Stimulated activated CD8-positive, alpha-beta memory T cell treated with anti-CD3 and anti-CD28 coated beads, Interleukin-2, amount 100 ng/mL, for 1 hour (primary cell): ENCODE measurements around the gene RCC2.

Experiments used
- DNase-seq, 2 donors: peaks; one replicate each; pipeline ENCODE4 v3.0.0-alpha.2; 2020; ENCODE audit warnings: low read depth in 2 of 2

Gene RCC2

DNA sequence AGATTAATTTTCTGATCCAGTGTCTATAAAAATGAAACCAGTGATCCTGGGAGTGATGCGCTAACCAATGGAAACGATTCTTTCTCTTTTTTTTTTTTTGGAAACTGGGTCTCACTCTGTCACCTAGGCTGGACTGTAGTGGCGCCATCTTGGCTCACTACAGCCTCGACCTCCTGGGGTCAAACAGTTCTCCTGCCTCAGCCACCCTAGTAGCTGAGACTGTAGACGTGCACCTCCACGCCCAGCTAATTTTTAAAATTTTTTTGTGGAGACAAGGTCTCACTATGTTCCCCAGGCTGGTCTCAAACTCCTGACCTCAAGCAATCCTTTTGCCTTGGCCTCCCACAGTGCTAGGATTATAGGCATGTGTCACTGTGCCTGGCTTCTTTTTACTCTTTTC, 3.4 kb upstream of the RCC2 start:
- no peak for DNase-seq

DNA sequence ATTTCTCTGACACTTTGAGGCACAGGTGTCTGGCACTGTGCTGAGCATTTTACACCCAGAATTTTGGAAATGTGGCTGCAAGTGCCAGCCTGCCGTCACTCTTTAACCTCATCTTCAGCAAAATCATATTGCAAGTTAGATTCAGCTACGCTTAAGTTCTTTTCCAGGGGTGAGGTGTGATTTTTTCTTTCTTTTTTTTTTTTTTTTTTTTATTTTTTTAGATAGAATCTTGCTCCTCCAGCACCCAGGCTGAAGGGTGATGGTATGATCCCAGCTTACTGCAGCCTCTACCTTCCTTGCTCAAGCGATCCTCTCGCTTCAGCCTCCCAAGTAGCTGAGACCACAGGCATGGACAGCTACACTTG, 2.5 kb upstream of the RCC2 start:
- DNase-seq = no peak

DNA sequence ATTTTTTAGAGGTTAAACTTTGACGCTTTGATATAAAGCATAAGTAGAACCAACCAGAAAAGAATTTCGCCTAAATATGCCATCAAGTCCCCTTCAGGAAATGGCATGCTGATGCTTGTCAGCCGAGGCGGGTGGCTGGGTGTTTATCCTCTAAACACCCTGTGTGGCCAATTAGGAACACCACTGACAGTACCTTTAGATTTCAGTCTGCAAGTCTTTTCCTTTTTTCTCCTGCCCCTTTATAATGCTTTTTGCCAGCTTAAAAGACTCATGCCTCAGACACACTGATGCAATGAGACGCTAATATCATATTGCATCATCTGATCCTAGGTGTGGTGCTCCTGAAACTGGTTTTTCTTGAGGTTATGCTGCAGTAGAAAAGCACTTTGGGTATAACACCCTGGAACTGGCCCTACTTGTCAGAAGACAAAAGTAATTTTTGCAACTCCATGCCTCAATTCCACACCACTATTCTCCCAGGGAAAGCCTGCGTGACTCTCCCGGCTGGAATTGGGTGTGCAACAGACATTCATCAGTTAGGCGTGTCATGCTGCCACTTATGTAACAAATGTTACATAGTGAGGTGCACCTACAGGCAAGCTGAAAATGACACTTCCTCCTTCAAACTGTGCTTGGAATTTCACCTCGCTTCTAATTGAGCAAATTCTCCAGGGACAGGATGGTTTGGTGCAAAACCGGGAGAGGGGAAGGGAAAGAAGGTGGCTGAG, 2.0 kb upstream of the RCC2 start:
- no peak for DNase-seq

DNA sequence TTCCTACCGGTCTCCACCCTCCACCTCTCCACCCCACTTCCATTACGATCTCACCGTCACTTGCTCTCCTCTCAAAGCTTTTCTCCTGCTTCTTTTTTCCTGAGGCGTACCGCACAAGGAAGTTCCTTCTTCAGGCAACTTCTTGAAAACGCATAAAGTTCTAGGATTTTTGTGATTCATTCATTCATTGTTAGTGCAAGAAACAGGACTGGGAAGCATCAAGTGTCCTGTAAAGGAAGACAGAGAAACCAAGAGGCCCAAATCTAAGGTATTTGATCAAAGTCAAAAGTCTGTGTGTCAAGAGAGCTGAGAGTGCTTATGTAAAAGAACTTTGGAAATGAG, 1.3 kb upstream of the RCC2 start:
- DNase-seq = no peak

DNA sequence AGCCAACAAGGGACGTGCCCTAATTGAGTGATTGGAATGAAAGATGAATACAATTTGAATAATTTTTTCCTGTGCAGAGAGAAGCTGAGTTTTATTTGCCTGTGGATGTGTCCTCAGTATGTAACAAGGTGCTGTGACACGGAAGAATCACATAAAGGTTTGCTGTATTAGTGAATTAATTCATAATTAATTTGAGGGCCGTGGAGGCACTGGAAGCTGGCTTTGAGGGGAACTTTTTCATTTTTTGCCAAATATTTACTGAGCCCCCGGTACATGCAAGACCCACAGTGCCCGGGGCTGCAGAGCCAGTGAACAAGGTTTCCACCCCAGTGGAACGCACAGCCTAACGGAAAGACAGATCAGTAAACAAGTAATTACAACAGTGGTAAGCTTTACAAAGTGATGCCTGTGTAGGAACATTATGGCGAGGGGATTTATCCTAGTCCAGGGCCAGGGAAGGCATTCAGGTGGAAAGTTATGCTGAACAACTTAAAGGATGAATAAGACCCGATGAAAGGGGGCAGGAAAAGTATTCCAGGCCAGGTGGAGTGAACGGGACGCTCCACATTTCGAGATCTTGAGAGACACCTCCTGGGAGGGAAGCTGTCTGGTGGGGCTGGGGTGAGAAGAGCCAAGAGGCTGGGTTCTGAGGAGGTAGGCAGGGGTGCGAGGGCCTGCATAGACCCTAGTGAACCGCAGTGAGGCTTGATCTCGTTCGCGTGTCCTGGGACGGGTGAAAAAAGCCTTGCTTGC, 773 bp upstream of the RCC2 start:
- no peak for DNase-seq

DNA sequence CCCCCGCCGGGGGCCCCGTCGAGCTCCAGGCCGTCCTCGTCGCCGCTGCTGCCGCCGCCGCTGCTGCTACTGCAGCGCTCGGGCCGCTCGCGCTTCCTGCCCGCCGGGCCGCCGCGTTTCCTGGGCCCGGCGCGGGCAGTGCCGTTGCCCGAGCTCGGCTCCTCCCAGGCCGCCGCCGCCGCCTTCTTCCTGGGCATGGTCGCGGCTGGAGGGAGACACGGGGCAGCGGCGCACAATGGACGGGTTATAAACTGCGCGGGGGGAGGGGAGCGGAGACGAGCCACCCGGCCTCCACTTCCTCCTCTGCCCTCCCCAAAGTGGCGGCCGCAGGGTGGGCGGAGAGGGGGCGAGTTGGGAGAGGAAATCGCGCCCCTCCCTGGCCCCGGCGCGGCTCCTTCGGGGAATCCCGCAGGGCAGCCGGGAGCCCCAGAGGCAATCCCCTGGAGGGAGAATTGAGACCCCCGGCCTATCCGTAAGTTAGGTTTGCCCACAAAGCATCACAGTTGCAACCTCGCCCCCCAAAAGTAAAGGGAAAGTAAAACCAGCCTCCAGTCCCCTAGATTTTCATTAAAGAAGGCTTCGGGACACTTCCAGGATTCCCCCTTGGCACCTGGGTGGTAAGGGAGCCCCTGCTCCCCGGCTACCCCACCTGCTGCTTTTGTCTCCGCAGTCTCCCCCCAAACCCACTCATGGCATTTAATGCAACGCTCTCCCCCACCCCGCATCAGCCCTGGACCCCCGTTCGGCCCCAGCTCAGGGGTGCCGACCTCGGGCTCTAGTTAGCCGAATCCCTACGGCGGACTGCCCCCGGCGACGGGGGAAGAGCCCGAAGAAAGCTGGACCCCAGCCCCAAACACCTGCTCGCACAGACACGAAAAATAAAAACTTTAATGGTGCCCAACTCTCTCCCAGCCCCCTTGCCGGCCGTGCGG, 893 bp downstream of the RCC2 start:
- peak in 1 of 2 donors; percentile 39 for DNase-seq

DNA sequence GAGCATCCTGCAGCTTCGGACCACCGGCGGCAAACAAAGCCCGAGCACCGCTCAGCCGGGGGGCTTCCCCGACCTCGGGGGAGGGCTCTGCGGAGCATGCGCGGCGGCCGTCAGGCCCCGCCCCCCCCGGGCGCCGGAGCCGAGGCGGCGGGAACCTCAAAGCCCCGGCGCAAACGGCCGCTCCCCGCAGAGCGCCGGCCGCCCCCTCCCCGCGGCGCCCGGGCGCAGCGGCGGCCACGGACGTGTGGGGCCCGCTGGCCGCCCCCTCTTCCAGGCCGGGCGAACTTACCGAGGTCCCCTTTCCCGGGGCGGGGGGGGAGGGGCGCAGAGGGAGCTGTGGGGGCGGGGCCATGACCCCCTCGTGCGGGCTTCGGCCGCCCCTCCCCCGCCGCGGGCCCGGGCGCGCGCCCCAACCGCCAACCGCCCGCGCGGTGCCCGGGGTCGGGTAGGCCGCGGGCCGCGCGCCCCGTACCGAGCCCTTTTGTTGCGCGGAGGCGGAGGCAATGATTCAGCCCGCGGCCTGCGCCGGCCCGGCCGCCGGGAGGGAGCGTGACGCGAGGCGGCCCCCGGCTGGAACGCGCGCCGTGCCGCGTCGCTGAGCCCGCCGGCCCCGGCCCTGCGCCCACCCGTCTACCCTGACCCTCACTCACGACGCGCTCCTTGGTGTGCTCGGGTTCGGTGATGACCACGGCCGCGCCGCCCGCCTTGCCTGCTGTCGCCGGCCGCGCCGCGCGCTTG, 1.7 kb downstream of the RCC2 start:
- peak in 1 of 2 donors; percentile 30 for DNase-seq

DNA sequence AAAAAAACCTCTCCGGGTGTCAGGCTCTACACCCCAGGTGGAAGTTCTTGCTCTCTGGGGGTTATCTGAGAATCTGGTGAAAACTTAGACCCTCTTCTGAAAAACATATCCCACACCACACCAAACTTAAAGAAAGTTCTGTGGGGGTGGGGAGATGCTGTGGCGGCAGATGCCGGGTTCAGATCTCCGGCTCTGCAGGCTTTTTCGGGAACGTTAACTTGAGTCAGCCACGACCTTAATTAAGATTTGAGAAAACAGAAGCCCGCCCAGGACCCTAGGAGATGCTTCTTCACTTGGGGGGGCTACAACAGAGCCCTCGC, 2.3 kb downstream of the RCC2 start:
- DNase-seq = no peak

DNA sequence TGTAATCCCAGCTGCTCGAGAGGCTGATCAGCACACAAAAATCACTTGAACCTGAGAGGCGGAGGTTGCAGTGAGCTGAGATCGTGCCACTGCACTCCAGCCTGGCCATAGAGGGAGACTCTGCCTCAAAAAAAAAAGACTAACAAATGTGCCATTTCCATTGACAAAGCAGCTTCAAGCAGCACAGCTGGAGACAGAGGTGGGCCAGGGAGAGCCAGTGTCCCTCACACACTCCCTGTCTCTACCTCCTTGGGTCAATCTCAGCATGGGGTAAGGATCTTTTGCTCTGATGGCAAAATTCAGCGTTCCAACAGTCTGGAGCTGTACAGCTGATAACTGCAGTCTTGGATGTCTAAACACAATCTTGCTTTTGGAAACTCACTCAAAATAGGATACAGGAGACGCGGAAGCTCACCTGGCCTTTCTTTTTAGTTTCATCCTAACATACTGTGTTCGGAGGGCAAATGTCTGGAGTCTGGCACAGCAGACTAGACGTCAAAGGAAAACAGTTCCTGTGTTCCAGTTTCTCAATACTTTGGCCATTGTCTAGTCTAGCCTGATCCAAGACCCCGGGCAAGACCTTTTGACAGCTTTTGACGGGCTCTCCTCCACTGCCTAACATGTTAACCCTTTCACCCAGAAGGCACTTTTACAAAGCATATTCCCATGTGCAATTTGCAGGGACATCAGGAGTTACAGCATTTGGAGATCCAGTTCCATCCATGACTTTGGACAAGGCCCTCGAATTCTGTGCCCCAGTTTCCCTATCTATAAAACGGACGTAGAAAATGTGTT, 2.9 kb downstream of the RCC2 start:
- DNase-seq = no peak

DNA sequence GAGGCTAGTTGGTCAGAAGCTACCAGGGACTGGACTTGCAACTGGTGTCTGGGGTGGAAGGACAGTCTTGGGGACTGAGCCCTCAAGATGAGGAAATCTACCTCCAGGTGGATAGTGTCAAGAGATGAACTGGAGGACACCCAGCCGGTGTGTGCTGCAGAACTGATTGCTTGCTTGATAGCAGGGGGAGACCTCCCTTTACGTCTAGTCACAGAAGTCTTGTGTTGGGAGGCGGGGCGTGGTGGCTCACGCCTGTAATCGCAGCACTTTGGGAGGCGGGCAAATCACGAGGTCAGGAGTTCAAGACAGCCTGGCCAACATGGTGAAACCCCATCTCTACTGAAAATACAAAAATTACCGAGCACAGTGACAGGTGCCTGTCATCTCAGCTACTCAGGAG, 4.9 kb downstream of the RCC2 start:
- DNase-seq = no peak

DNA sequence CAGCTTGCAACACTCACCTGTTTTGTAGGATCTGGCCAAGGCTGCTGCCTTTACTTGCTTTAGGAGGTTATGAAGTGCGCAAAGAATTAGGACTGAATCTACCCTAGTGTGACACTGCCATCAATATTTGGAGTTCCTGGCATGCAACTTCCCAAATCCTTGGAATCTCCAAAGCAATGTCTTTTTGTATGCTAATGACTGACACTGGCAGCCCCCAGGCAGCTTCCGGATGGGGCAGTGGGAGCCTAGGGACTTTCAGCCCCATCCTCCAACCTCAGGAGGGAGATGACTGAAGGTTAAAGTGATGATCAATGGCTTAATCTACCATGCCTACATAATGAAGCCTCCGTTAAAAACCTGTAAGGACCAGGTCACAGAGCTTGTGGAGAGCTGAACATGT, 5.5 kb downstream of the RCC2 start:
- DNase-seq = no peak

DNA sequence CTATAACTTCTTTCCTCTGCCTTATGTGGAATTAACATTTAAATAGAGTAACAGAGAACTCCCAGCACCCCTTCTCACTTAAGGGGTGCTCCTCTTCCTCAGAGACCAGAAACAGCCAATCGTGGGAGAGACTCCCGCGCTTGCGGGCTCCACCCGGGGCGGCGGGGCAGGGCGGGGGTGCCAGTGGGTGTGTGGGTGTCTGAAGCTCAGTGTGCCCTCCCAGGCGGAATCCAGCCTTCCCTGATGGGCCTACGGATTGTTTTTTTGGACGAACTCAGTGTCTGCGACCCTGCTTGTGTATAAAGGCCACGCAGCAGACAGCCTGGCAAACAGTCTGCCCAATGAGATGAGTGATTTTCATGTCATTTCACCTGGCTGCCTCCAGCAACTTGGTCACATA, 6.2 kb downstream of the RCC2 start:
- no peak for DNase-seq

DNA sequence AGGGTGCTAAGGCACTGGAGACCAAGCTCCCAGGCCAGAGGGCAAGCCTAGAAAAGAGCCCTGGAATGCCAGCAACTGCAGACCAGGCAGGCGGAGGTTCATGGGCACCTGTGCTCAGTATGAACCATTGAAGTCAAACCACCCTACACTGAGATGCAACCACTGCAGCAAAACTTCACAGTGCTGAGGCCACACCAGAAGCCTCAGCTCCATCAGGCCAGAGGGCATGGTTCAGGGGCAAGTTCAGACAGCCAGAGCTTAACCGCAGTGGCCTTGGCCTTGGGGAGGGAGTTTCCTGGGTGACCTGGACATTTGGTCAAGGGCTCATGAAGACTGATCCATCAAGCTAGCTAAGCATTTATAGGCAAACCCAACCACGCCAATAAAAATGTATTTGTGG, 7.1 kb downstream of the RCC2 start:
- DNase-seq = no peak

DNA sequence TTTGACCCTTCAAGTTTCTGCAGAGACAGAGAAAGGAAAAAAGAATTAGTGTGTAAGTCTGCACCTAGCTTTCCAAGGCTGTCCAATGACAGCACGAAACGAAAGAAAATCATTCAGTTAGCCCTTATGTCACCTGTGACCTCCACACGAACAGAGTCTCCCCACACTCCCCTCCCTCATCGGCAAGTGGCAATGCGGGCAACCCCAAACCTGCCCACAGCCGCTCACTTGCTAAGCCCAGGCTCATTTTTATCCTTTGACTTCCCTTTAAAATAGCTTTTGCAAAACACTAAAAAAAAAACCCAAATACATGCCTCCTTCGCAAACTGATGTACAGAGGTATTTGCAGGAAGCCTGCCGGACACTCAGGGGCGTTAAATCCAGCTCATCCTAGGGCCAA, 10.3 kb downstream of the RCC2 start:
- no peak for DNase-seq

DNA sequence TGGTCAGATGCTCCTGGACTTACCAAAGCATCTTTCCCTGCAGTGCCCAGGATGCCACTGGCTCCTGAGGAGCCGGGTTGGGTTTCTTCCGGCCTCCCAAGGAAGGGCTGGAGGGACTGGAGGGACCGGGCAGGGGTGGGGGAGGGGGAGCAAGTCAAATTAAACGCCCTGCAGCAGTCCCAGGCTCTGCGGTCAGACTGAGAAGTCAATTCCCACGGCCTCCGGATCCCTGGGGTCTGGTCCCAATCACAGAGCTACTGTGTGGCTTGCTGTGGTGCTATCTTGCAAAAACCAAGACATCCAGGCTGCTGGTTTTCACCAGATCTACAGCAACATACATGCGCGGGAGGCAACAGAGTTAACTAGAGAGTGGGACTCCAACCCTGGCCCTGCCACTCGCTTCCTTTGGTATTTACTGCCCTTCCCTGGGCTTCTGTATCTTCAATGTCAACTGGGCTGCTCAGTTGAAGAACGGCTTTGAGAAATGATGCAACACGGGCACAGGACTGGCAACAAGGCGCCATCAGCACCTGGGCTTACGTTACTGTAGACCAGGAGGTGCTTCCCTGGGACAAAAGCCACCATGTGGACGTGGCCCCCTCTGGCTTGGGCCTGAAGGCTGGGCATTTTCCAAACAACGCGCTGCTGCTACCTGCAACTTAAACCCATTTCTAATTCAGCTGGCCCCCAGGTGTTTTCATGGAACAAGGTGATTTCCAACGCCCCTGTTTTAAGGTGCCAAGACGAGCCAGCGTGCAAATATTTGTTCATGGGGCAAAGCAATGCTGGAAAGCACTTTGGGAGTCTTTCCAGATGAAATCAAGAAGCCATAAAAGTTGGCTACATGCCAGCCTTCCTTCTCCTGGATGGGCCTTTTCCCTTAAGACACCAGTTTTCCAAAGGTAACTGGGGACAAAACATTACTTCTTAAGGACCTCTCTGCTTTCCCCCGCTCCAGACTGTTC, 11.5 kb downstream of the RCC2 start:
- DNase-seq = no peak

DNA sequence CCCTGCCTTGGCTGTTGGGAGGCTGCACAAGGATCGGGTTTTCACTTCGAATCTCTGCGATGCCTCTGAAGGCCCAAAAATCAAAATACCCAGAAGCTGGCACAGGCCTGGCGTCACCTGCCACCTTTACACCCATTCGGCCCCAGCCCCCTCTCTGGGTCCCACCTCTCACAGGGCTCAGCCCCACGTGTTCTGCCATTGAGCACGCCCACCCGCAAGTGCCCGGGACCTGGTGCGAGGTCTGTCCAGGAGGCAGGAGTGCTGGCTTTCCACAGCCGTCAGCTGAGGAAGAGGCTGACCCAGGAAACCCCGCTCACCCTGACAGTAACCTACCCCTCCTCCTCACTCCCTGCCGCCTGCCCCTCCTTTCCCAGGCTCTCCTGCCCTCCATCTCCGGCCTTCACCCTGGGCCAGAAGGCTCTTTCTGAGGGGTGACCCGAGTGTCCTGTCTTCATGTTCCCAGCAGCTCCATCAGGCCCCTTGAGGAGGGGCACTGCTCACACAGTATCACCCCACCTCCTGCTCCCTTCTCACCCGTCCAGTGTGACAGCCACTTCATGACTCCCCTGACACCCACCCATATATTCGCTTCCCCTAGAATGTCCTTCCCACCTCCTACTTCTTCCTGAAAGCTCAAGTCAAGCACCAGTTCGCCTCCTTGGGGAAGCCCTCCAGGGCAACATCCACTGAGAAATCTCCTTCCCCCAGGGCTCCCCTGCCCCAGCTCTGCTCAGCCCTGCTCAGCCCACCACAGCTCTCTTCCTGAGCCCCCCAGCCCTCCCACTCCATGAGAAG, 13.5 kb downstream of the RCC2 start:
- no peak for DNase-seq

DNA sequence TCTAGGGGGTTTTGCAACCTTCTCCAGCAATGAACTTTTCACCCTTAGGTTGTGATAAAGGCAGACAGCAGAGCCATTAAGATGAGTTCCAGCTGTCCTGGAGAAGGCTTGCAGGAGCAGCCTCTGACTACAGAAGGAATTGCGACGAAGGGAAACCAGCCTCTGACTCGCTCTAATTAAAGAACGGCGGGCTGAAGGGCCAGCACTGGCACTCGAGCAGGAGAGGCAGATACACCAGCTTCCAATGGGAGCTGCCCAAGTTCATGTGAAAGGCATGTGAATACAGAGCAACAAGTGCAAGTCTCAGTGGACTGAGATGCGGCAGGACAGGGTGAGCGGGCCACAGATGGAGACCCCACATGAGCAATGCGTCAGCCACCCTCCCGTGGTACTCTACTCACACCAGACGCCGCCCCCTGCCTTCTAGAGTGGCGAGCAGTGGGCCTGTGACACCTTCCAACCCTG, 15.7 kb downstream of the RCC2 start:
- DNase-seq = no peak

DNA sequence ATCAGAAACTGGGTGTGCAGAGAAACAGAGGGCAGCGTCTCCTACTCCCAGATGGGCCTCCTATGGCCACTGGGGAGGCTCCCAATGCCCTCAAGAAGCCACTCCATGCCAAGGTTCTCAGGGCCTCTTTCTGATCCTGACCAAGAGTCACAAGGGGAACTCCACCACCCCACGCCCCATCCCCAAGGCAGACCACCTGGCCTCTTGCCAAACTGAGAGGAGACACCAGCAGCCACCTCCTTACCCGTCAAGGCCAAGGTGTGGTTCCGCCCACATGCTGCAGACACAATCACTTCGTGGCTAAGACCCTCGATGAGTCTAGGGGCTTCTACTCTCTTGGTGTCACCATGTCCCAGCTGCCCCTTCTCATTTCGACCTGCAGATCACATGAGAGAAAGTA, 17.0 kb downstream of the RCC2 start:
- DNase-seq = no peak

DNA sequence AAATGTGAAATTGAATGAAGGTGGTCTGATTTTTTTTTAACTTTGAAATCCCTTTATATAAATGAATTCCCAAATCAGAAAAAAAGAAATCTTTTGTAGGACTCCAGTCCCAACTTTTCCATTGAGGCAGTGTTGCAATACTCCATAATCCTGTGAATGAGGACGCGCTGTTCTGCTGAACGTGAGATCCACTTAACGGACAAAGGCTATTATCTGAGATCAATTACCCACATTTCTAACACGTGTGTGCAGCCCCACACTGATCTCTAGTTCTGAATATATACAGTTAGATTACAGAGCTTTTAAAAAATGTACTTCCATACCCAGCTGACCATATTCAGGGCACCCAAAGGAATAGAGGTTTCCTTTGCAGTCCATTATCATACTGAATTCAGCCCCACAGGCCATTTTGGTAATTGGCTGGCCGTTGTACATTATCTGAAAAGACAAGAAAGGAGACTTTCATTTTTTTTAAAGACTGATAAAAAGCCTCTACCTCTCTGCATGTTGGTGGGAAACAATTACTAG, 19.0 kb downstream of the RCC2 start:
- DNase-seq = no peak
